GM12878 (cell line): Measurements from ENCODE around the gene WIPF2. TPM values are rescaled to one million over a fixed set of nuclear protein-coding genes. Genes with fewer than 3 reads are reported as not detected.
A peak's percentile ranks its signal among the peaks of the same experiment; 100 is the strongest.

Experiments
- ATAC-seq: fragments of 200-7000 bp; cut with Tn5 transposase; 3 replicates; pipeline ENCODE4 v1.9.1; 2020; ENCODE audit warnings: mild to moderate bottlenecking, moderate library complexity
- Bru-seq: library from RNA; stranded (reverse); fragments of 400-500 nt; gene quantifications from one replicate; lab custom pipeline; 2021; lab: Mats Ljungman, UMichigan
- BruChase-seq, 2 experiments: library from RNA; stranded (reverse); fragments of 400-500 nt; gene quantifications; one replicate each; lab custom pipeline; 2021; lab: Mats Ljungman, UMichigan
- BruUV-seq: library from RNA; stranded (reverse); fragments of 400-500 nt; replicated peaks from 2 replicates; lab custom pipeline; 2021; lab: Mats Ljungman, UMichigan
- CTCF ChIA-PET: fragments of 300-600 bp; sonication (Branson Sonifier 250); formaldehyde crosslinking; extraction: SDS; loops from one replicate; lab custom pipeline; 2021; ENCODE audit warnings: inconsistent platforms; lab: Yijun Ruan, JAX
- POLR2A ChIA-PET: fragments of 350-600 bp; formaldehyde crosslinking; extraction: SDS; loops from one replicate; lab custom pipeline; 2021; ENCODE audit warnings: inconsistent platforms; lab: Charles Lee
- RAD21 ChIA-PET: fragments of 300-600 bp; sonication (Branson Sonifier 250); formaldehyde crosslinking; loops from one replicate; lab custom pipeline; 2023; ENCODE audit warnings: antibody characterized with exemption; ENCODE audit not compliant: unreplicated experiment; lab: Charles Lee
- SMC1A ChIA-PET: fragments of 300-600 bp; sonication (Branson Sonifier 250); formaldehyde crosslinking; loops from one replicate; lab custom pipeline; 2023; ENCODE audit not compliant: unreplicated experiment, uncharacterized antibody; lab: Charles Lee
- DNase-seq: peaks from one replicate; pipeline ENCODE4 v3.0.0-alpha.2; 2011; ENCODE audit warnings: low read depth, low spot score
- FAIRE-seq: peaks from 3 replicates; lab custom pipeline; 2011; peaks lifted over from hg19 to GRCh38; lab: Jason Lieb, UNC
- H2AFZ ChIP-seq: 2 replicates; pipeline ENCODE4 v1.6.0; 2011; ENCODE audit warnings: low read depth, low read length, control low read depth; ENCODE audit not compliant: control insufficient read depth
- H3K27ac ChIP-seq: 2 replicates; pipeline ENCODE4 v1.5.1; 2011; ENCODE audit warnings: control low read depth; ENCODE audit not compliant: control insufficient read depth, insufficient read depth
- H3K27me3 ChIP-seq, 2 experiments: replicated peaks in 1 of 2; 2 replicates each; pipeline versions ENCODE4 v1.6.0 to v1.6.1; 2011; ENCODE audit warnings: low read length in 1 of 2; ENCODE audit not compliant: control insufficient read depth in 2 of 2, insufficient read depth in 2 of 2
- H3K36me3 ChIP-seq, 2 experiments: 2 replicates each; pipeline ENCODE4 v1.5.1; 2011; ENCODE audit warnings: low read length in 1 of 2; ENCODE audit not compliant: control insufficient read depth in 2 of 2, insufficient read depth in 2 of 2
- H3K4me1 ChIP-seq: 2 replicates; pipeline ENCODE4 v1.6.1; 2011; ENCODE audit warnings: mild to moderate bottlenecking, low read length, moderate library complexity, mixed read lengths; ENCODE audit not compliant: control insufficient read depth, insufficient read depth
- H3K4me2 ChIP-seq: 2 replicates; pipeline ENCODE4 v1.6.0; 2011; ENCODE audit warnings: control low read depth; ENCODE audit not compliant: control insufficient read depth, insufficient read depth
- H3K4me3 ChIP-seq: fragments of 200-600 bp; sonication (generic); 2 replicates; pipeline ENCODE4 v1.5.1; 2016
- H3K79me2 ChIP-seq: 2 replicates; pipeline ENCODE4 v1.6.0; 2011; ENCODE audit warnings: low read length; ENCODE audit not compliant: control insufficient read depth, insufficient read depth
- H3K9ac ChIP-seq: 2 replicates; pipeline ENCODE4 v1.8.0; 2011; ENCODE audit warnings: low read length, control low read depth, mixed read lengths; ENCODE audit not compliant: control insufficient read depth, insufficient read depth
- H3K9me3 ChIP-seq: replicated peaks from 3 replicates; pipeline ENCODE4 v1.5.1; 2011; ENCODE audit warnings: mild to moderate bottlenecking, low read length; ENCODE audit not compliant: control insufficient read depth, insufficient read depth
- H4K20me1 ChIP-seq: 2 replicates; pipeline ENCODE4 v1.6.0; 2011; ENCODE audit not compliant: control insufficient read depth, insufficient read depth
- CHD1 ChIP-seq: IDR thresholded peaks from 2 replicates; pipeline ENCODE4 v1.6.1; 2012; ENCODE audit warnings: low read depth, low read length, improper control_type of control experiment
- SIX5 ChIP-seq: IDR thresholded peaks from 2 replicates; pipeline ENCODE4 v1.6.1; 2011; ENCODE audit warnings: mild to moderate bottlenecking, low read depth, low read length, moderate library complexity; ENCODE audit not compliant: severe bottlenecking
- WGBS: methylation state at CpG from one replicate; pipeline ENCODE4 v1.1.6; 2016; ENCODE audit warnings: low lambda C conversion rate; ENCODE audit not compliant: insufficient replicate concordance, insufficient coverage; ENCODE audit errors: missing lambda C conversion rate; 5-methylcytosine and 5-hydroxymethylcytosine counted together
- in situ Hi-C: fragments of 300-500 bp; cut with MboI; formaldehyde crosslinking; loops from 9 replicates; pipeline ENCODE4 v1.14.3; 2018; ENCODE audit warnings: mixed read lengths
- intact Hi-C: fragments of 100-400 bp; cut with micrococcal nuclease; formaldehyde crosslinking; loops from one replicate; pipeline ENCODE4 v1.14.2; 2022; ENCODE audit not compliant: unreplicated experiment
- long read RNA-seq, 2 experiments: library from polyadenylated mRNA; unstranded; transcript quantifications; one replicate each; pipeline ENCODE4 v2.0.0, GENCODE V29; 2019 to 2020
- polyA minus RNA-seq, 3 experiments: library from RNA; depleted of rRNA, polyadenylated mRNA; stranded (reverse); fragments of >200 nt; gene quantifications; 2 replicates each; pipeline ENCODE4 v1.2.3, GENCODE V29; 2011
- polyA plus RNA-seq, 11 experiments: library from polyadenylated mRNA; depleted of rRNA in 4 of 11; unstranded in 6 of 11; stranded (reverse) in 5 of 11; fragments of >200 nt; fragmentation: Nextera tagmentation in 4 of 11; fragmentation: Illumina TruSeq in 1 of 11; extraction: Ambion mirVana in 4 of 11; extraction: Trizol in 1 of 11; gene quantifications; 1 replicate in 1 of 11; 2 replicates in 10 of 11; pipeline versions ENCODE4 v1.2.1 to v1.2.3, GENCODE V29; 2011 to 2016; ENCODE audit warnings: inconsistent platforms in 2 of 11, missing spikeins in 2 of 11, low read depth in 1 of 11
- total RNA-seq, 4 experiments: library from RNA; depleted of rRNA in 3 of 4; stranded (reverse); fragments of >200 nt in 3 of 4; fragmentation: Illumina TruSeq in 1 of 4; extraction: Trizol in 1 of 4; gene quantifications; 2 replicates each; pipeline versions ENCODE4 v1.2.1 to v1.2.3, GENCODE V29; 2013 to 2021
- TF ChIP-seq, protein P1 (sequence below): IDR thresholded peaks from 2 replicates; pipeline ENCODE4 v1.6.1; 2012; ENCODE audit warnings: mild to moderate bottlenecking, low read depth, low read length
- TF ChIP-seq, protein P2 (sequence below): fragments of 450-650 bp; IDR thresholded peaks from 2 replicates; pipeline ENCODE4 v1.6.1; 2018; ENCODE audit warnings: borderline replicate concordance, mild to moderate bottlenecking; ENCODE audit not compliant: partially characterized antibody
- TF ChIP-seq, protein P3 (sequence below): fragments of 450-650 bp; IDR thresholded peaks from 2 replicates; pipeline ENCODE4 v1.6.1; 2017; ENCODE audit warnings: mild to moderate bottlenecking

Gene WIPF2, protein sequence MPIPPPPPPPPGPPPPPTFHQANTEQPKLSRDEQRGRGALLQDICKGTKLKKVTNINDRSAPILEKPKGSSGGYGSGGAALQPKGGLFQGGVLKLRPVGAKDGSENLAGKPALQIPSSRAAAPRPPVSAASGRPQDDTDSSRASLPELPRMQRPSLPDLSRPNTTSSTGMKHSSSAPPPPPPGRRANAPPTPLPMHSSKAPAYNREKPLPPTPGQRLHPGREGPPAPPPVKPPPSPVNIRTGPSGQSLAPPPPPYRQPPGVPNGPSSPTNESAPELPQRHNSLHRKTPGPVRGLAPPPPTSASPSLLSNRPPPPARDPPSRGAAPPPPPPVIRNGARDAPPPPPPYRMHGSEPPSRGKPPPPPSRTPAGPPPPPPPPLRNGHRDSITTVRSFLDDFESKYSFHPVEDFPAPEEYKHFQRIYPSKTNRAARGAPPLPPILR
- 12.3 and 13.2 TPM in 2 replicates for total RNA-seq (2013; cell fraction: nucleolus; rRNA removed)
- total RNA-seq (2014; rRNA removed) (4.2 and 4.8 TPM in 2 replicates), total RNA-seq (2014; rRNA removed; fragmentation: Illumina TruSeq; extraction: Trizol) (4.3 and 5.5 TPM in 2 replicates), total RNA-seq (2021) (16.6 and 20.8 TPM in 2 replicates), polyA plus RNA-seq (2011; rRNA removed) (4.4 and 7.9 TPM in 2 replicates), polyA plus RNA-seq (2014; fragmentation: Illumina TruSeq; extraction: Trizol) (10.8 and 11.1 TPM in 2 replicates), polyA plus RNA-seq (2014; fragmentation: Nextera tagmentation; extraction: Ambion mirVana) (1 to 10 TPM; 4.2 to 5.5 TPM), polyA plus RNA-seq (2014; rRNA removed) (6.3 and 7.1 TPM in 2 replicates), polyA plus RNA-seq (2016; fragmentation: Nextera tagmentation; extraction: Ambion mirVana) (10 to 100 TPM in 1 of 2 experiments, 1 to 10 TPM in 1; 9.8 to 12.7 TPM), polyA minus RNA-seq (2011; rRNA and poly(A)+ RNA removed) (6.2 and 6.9 TPM in 2 replicates), Bru-seq, nascent RNA (percentile 71 among the genes with signal in this experiment), BruChase-seq, experiment 1, labeled RNA remaining after a 6-hour chase (percentile 84 among the genes with signal in this experiment), BruChase-seq, experiment 2, labeled RNA remaining after a 2-hour chase (percentile 86 among the genes with signal in this experiment)
- polyA plus RNA-seq (2011; ENCODE audit: low read depth) = 8.5 TPM
- 5.0 and 5.3 TPM in 2 replicates for polyA plus RNA-seq (2011; cell fraction: cytosol; rRNA removed)
- polyA plus RNA-seq (2011; cell fraction: nucleus; rRNA removed) = 4.6 and 6.1 TPM in 2 replicates
- 10.7 and 14.7 TPM in 2 replicates for polyA plus RNA-seq (2012)
- polyA minus RNA-seq (2011; cell fraction: cytosol; rRNA and poly(A)+ RNA removed) = 3.6 TPM in 2 replicates
- polyA minus RNA-seq (2011; cell fraction: nucleus; rRNA and poly(A)+ RNA removed) = 3.3 and 3.6 TPM in 2 replicates
- long read RNA-seq, experiment 1, partial matches to known transcripts = 0 of 2 reads
- long read RNA-seq, experiment 1, other reads (novel, unspliced or antisense) = 2 of 2 reads
- long read RNA-seq, experiment 2, partial matches to known transcripts = 6 of 8 reads
- long read RNA-seq, experiment 2, other reads (novel, unspliced or antisense) = 2 of 8 reads

DNA sequence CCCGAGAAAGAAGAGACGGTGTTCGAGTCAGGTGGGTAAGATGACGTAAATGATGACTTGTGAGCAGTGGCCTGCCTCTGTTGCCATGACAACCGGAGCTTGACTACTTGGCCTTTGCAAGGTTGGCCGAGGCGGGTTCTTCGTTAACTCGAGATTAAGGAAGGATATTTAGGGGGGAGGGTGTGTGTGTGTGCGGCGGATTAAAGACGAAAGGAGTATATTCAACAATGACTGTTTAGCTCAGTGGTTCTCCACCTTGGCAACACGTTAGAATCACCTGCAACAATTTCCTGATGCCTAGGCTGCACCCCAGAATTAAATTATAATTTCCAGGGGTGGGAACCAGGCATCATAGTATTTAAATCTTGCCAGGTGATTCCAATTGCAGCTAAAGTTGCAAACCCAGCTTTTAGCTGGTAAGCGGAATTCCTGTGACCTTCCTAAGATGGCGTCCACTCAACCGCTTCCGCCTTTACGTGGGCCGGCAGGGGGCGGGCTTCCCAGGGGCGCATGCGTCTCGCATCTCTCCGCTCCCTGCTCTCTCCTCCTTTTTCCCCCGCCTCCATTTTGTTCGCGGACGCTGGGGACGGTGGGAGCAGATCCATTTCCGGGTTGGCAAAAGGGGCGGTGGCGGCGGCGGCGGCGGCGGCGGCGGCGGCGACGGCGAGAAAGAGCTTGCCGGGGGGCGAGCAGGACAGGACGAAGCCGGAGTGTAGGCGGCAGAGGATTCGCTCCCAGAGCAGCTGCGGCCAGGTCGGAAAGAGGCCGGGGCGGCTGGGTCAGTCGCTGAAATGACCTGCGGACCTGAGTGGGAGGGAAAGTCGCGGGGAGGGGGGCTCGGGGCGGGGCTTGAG lies at the start of gene WIPF2:
TSS of gene WIPF2 (plus strand) at position 565 of the 854 bp plus-strand sequence. CDS start 37,156 bp downstream, outside the sequence.
- H3K4me1 ChIP-seq = peaks cover 4% of the 10 kb centered on the region; the same call in 1 of the 2 replicates
- H3K4me2 ChIP-seq = peak within 1 kb of the TSS; percentile 72
- peak; percentile 57 for FAIRE-seq
- intact Hi-C loops = loop anchor here (5.0 kb wide), 1 partner anchor 73 kb away; no protein-coding TSS in a partner anchor
- peak within 1 kb of the TSS; percentile 73 for H3K27ac ChIP-seq
- ChIA-PET SMC1A (interaction anchor here (0.8 to 2.5 kb wide), 21 partner anchors 10 to 144 kb away, joined by 3 to 22 read pairs (median 4); partner anchors contain the start of genes CASC3 and CDC6), RAD21 (interaction anchor here (0.9 to 2.2 kb wide), 11 partner anchors 17 to 239 kb away, joined by 3 to 12 read pairs (median 5); partner anchors contain the start of genes CDC6, PSMD3 and RARA), CTCF (interaction anchor here (0.6 to 3.5 kb wide), 25 partner anchors 11 to 208 kb away, joined by 3 to 27 read pairs (median 3); partner anchors contain the start of genes CDC6, MED24, RARA and TOP2A), POLR2A (interaction anchor here (0.5 to 2.1 kb wide), 17 partner anchors 10 to 1644 kb away, joined by 3 to 11 read pairs (median 4); partner anchors contain the start of gene CDC6)
- peak within 1 kb of the TSS; percentile 98 for H2AFZ ChIP-seq
- TSS peak; percentile 79 for BruUV-seq
- H3K9me3 ChIP-seq = no peaks in the 10 kb centered on the region
- H3K9ac ChIP-seq = peak within 1 kb of the TSS; percentile 63
- WGBS = under 1% methylated on average over 53 of the region's 59 CpGs
- H3K79me2 ChIP-seq = peaks cover 22% of the 10 kb centered on the region
- peak; percentile 87 for DNase-seq
- peak within 1 kb of the TSS; percentile 99 for H3K4me3 ChIP-seq
- in situ Hi-C loops = no loop called here
- no peaks in the 10 kb centered on the region for H3K36me3 ChIP-seq
- H4K20me1 ChIP-seq = no peaks in the 10 kb centered on the region
- peak; percentile 96 for ATAC-seq
- H3K27me3 ChIP-seq = no peaks in the 10 kb centered on the region
- TF ChIP-seq SIX5 (peak; percentile 56), CHD1 (no peak)
- TF ChIP-seq, protein P1, sequence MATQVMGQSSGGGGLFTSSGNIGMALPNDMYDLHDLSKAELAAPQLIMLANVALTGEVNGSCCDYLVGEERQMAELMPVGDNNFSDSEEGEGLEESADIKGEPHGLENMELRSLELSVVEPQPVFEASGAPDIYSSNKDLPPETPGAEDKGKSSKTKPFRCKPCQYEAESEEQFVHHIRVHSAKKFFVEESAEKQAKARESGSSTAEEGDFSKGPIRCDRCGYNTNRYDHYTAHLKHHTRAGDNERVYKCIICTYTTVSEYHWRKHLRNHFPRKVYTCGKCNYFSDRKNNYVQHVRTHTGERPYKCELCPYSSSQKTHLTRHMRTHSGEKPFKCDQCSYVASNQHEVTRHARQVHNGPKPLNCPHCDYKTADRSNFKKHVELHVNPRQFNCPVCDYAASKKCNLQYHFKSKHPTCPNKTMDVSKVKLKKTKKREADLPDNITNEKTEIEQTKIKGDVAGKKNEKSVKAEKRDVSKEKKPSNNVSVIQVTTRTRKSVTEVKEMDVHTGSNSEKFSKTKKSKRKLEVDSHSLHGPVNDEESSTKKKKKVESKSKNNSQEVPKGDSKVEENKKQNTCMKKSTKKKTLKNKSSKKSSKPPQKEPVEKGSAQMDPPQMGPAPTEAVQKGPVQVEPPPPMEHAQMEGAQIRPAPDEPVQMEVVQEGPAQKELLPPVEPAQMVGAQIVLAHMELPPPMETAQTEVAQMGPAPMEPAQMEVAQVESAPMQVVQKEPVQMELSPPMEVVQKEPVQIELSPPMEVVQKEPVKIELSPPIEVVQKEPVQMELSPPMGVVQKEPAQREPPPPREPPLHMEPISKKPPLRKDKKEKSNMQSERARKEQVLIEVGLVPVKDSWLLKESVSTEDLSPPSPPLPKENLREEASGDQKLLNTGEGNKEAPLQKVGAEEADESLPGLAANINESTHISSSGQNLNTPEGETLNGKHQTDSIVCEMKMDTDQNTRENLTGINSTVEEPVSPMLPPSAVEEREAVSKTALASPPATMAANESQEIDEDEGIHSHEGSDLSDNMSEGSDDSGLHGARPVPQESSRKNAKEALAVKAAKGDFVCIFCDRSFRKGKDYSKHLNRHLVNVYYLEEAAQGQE = no peak
- TF ChIP-seq, protein P2, sequence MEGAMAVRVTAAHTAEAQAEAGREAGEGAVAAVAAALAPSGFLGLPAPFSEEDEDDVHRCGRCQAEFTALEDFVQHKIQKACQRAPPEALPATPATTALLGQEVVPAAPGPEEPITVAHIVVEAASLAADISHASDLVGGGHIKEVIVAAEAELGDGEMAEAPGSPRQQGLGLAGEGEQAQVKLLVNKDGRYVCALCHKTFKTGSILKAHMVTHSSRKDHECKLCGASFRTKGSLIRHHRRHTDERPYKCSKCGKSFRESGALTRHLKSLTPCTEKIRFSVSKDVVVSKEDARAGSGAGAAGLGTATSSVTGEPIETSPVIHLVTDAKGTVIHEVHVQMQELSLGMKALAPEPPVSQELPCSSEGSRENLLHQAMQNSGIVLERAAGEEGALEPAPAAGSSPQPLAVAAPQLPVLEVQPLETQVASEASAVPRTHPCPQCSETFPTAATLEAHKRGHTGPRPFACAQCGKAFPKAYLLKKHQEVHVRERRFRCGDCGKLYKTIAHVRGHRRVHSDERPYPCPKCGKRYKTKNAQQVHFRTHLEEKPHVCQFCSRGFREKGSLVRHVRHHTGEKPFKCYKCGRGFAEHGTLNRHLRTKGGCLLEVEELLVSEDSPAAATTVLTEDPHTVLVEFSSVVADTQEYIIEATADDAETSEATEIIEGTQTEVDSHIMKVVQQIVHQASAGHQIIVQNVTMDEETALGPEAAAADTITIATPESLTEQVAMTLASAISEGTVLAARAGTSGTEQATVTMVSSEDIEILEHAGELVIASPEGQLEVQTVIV = peak; percentile 76
- TF ChIP-seq, protein P3, sequence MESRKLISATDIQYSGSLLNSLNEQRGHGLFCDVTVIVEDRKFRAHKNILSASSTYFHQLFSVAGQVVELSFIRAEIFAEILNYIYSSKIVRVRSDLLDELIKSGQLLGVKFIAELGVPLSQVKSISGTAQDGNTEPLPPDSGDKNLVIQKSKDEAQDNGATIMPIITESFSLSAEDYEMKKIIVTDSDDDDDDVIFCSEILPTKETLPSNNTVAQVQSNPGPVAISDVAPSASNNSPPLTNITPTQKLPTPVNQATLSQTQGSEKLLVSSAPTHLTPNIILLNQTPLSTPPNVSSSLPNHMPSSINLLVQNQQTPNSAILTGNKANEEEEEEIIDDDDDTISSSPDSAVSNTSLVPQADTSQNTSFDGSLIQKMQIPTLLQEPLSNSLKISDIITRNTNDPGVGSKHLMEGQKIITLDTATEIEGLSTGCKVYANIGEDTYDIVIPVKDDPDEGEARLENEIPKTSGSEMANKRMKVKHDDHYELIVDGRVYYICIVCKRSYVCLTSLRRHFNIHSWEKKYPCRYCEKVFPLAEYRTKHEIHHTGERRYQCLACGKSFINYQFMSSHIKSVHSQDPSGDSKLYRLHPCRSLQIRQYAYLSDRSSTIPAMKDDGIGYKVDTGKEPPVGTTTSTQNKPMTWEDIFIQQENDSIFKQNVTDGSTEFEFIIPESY = no peak
